Measurements from ENCODE around the gene FAM110D. TPM values are rescaled to one million over a fixed set of nuclear protein-coding genes. Genes with fewer than 3 reads are reported as not detected.

FAM110D gene
- total RNA-seq, 1 experiment from 2014 or later: 0.46 TPM

GRCh38 chr1:26169669-26170471 is 11.0 kb downstream of the FAM110D start, which contains the start of gene ZNF593:
Gene ZNF593, plus strand, starts transcription at chr1:26169908. Its CDS starts 76 bp downstream, at chr1:26169984.
- no peak within 1 kb of the TSS for H3K56ac ChIP-seq (ENCODE audit: insufficient read length, low read depth, low read length)
- no peak within 1 kb of the TSS for H2BK20ac ChIP-seq (ENCODE audit: low read depth, low read length, poor library complexity, severe bottlenecking)
- H3K23me2 ChIP-seq (ENCODE audit: insufficient read length, low read depth, low read length, poor library complexity, severe bottlenecking): peaks cover 7% of the 10 kb centered on the region
- H3K27ac Mint-ChIP-seq: peak within 1 kb of the TSS; percentile 63 to 93 (median 67); a peak in 4 of 7 replicates
- H3K79me1 ChIP-seq (ENCODE audit: insufficient read depth, low read depth, low read length, poor library complexity, severe bottlenecking): peaks cover 4% of the 10 kb centered on the region
- no peak within 1 kb of the TSS for H3K4ac ChIP-seq (ENCODE audit: low read depth, low read length)
- no peak within 1 kb of the TSS for H2BK12ac ChIP-seq (ENCODE audit: insufficient read length, low read depth, low read length)
- H2AK5ac ChIP-seq (ENCODE audit: insufficient read length, low read length): no peak within 1 kb of the TSS
- H4K20me1 ChIP-seq (ENCODE audit: control insufficient read depth, insufficient read depth, insufficient read length): no peaks in the 10 kb centered on the region
- no peak within 1 kb of the TSS for H3K23ac ChIP-seq (ENCODE audit: insufficient read length, low read depth, low read length)
- H3K9me3 Mint-ChIP-seq: no peaks in the 10 kb centered on the region
- no peak within 1 kb of the TSS for H2BK120ac ChIP-seq (ENCODE audit: low read depth, low read length, poor library complexity, severe bottlenecking)
- no peak within 1 kb of the TSS for H3K27ac ChIP-seq (ENCODE audit: insufficient read length, low read depth, low read length)
- peaks cover 28 to 55% of the 10 kb centered on the region in 2 experiments for H3K4me1 Mint-ChIP-seq
- H3K18ac ChIP-seq (ENCODE audit: insufficient read length, low read depth, low read length): peak within 1 kb of the TSS; percentile 68
- peaks cover 6% of the 10 kb centered on the region; the same call in 1 of the 2 replicates for H3K4me1 ChIP-seq (ENCODE audit: insufficient read depth, low read length)
- H3K36me3 Mint-ChIP-seq (ENCODE audit: insufficient read depth in 1 of 3, low read depth in 3 of 3): peaks cover 0 to 8% (median 7%) of the 10 kb centered on the region in 3 experiments; a peak in 3 of 7 replicates
- WGBS (ENCODE audit: extremely low coverage, insufficient read length, low lambda C conversion rate): no CpG with 5 or more reads among the region's 76 CpGs
- H3K9me3 ChIP-seq (ENCODE audit: control insufficient read depth, low read depth, low read length): no peaks in the 10 kb centered on the region
- peak within 1 kb of the TSS; percentile 60 for H3K14ac ChIP-seq (ENCODE audit: insufficient read depth, low read length)
- H3K79me2 ChIP-seq (ENCODE audit: insufficient read depth, low read length): peaks cover 4% of the 10 kb centered on the region; the same call in 1 of the 2 replicates
- peaks cover 34% of the 10 kb centered on the region for H3K27me3 Mint-ChIP-seq (ENCODE audit: low read depth)
- H4K8ac ChIP-seq (replicated peaks; ENCODE audit: insufficient read length, low read depth, low read length): no peak within 1 kb of the TSS
- no peak within 1 kb of the TSS for H2BK15ac ChIP-seq (ENCODE audit: low read depth, low read length)
- no peak within 1 kb of the TSS for H4K91ac ChIP-seq (ENCODE audit: insufficient read length, low read depth, low read length)
- peak within 1 kb of the TSS; percentile 83 to 88 for H3K4me3 Mint-ChIP-seq
- DNase-seq: peak; percentile 92
- no peak within 1 kb of the TSS for H4K5ac ChIP-seq (ENCODE audit: insufficient read length, low read depth, low read length)
- TF ChIP-seq, protein P1, sequence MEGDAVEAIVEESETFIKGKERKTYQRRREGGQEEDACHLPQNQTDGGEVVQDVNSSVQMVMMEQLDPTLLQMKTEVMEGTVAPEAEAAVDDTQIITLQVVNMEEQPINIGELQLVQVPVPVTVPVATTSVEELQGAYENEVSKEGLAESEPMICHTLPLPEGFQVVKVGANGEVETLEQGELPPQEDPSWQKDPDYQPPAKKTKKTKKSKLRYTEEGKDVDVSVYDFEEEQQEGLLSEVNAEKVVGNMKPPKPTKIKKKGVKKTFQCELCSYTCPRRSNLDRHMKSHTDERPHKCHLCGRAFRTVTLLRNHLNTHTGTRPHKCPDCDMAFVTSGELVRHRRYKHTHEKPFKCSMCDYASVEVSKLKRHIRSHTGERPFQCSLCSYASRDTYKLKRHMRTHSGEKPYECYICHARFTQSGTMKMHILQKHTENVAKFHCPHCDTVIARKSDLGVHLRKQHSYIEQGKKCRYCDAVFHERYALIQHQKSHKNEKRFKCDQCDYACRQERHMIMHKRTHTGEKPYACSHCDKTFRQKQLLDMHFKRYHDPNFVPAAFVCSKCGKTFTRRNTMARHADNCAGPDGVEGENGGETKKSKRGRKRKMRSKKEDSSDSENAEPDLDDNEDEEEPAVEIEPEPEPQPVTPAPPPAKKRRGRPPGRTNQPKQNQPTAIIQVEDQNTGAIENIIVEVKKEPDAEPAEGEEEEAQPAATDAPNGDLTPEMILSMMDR (conservative IDR thresholded peaks at IDR 0.05): peak; percentile 91
- no peak within 1 kb of the TSS for H2AFZ ChIP-seq (ENCODE audit: low read length)
- no peak within 1 kb of the TSS for H2BK5ac ChIP-seq (ENCODE audit: insufficient read length, low read length)
- peak within 1 kb of the TSS; percentile 78 for H3K4me2 ChIP-seq (ENCODE audit: insufficient read depth, insufficient read length, low read length)
- no peak within 1 kb of the TSS for H3T11ph ChIP-seq (ENCODE audit: low read length)
- H3K27me3 ChIP-seq (ENCODE audit: insufficient read depth, low read length): no peaks in the 10 kb centered on the region; the same call in 1 of the 2 replicates
- peak within 1 kb of the TSS; percentile 74 for H3K9ac ChIP-seq (ENCODE audit: extremely low read depth, insufficient read length, low read length)

Data from H9 (cell line).